Activated CD8-positive, alpha-beta memory T cell treated with anti-CD3 and anti-CD28 coated beads, Interleukin-2, amount 10 ng/mL, durations not matched to agents 7 days and 5 days (primary cell): ENCODE results near the gene MYO1F. TPM values are rescaled to one million over a fixed set of nuclear protein-coding genes. Genes with fewer than 3 reads are reported as not detected.

Source experiments
- ATAC-seq: fragments of 150-1000 bp; cut with Tn5 transposase; one replicate; pipeline ENCODE4 v1.10.0; 2021; ENCODE audit warnings: moderate library complexity
- CTCF ChIA-PET: fragments of 350-600 bp; sonication (Branson Sonifier 250); formaldehyde crosslinking; loops from one replicate; lab custom pipeline; 2021; ENCODE audit warnings: antibody characterized with exemption; lab: Charles Lee
- DNase-seq: peaks from one replicate; pipeline ENCODE4 v3.0.0-alpha.2; 2020
- H3K27ac Mint-ChIP-seq: one replicate; pipeline ENCODE4 v1.8.0; 2021; ENCODE audit warnings: mild to moderate bottlenecking, mixed read lengths
- H3K27me3 Mint-ChIP-seq: one replicate; pipeline ENCODE4 v1.8.0; 2021; ENCODE audit warnings: mixed read lengths
- H3K36me3 Mint-ChIP-seq: one replicate; pipeline ENCODE4 v1.8.0; 2021; ENCODE audit warnings: mild to moderate bottlenecking, mixed read lengths
- H3K4me1 Mint-ChIP-seq: one replicate; pipeline ENCODE4 v1.8.0; 2021; ENCODE audit warnings: mixed read lengths
- H3K4me3 Mint-ChIP-seq: one replicate; pipeline ENCODE4 v1.8.0; 2021; ENCODE audit warnings: mild to moderate bottlenecking, moderate library complexity, mixed read lengths
- H3K9me3 Mint-ChIP-seq: one replicate; pipeline ENCODE4 v1.8.0; 2022; ENCODE audit warnings: low read depth, mixed read lengths
- total RNA-seq, 2 experiments: library from RNA; stranded (reverse); gene quantifications; one replicate each; pipeline ENCODE4 v1.2.3, GENCODE V29; 2021

The MYO1F gene
- total RNA-seq, 2 experiments from 2014 or later: 250 to 441 TPM

GRCh38 chr19:8545743-8546142 is 31.5 kb downstream of the MYO1F start:
- H3K36me3 Mint-ChIP-seq: peaks cover 46% of the 10 kb centered on the region

GRCh38 chr19:8544168-8544567 is 33.1 kb downstream of the MYO1F start:
- no peaks in the 10 kb centered on the region for H3K4me1 Mint-ChIP-seq
- no peaks in the 10 kb centered on the region for H3K9me3 Mint-ChIP-seq
- DNase-seq: no peak
- no peak for ATAC-seq
- no peak overlapping the region for H3K4me3 Mint-ChIP-seq
- CTCF ChIA-PET: interaction anchor here (4.7 kb wide), 1 partner anchor 35 kb away, joined by 25 read pairs; no protein-coding TSS in a partner anchor
- no peaks in the 10 kb centered on the region for H3K27me3 Mint-ChIP-seq
- no peak overlapping the region for H3K27ac Mint-ChIP-seq
- peaks cover 47% of the 10 kb centered on the region for H3K36me3 Mint-ChIP-seq

More at GRCh38 chr19:8545743-8546142, 31.5 kb downstream of the MYO1F start:
- Mint-ChIP-seq H3K27ac (no peak overlapping the region), H3K27me3 (no peaks in the 10 kb centered on the region), H3K4me3 (no peak overlapping the region), H3K9me3 (no peaks in the 10 kb centered on the region), H3K4me1 (no peaks in the 10 kb centered on the region)
- CTCF ChIA-PET: interaction anchor here (0.7 to 4.7 kb wide), 2 partner anchors 23 to 34 kb away, joined by 3 to 25 read pairs; no protein-coding TSS in a partner anchor
- ATAC-seq: no peak
- no peak for DNase-seq

DNA sequence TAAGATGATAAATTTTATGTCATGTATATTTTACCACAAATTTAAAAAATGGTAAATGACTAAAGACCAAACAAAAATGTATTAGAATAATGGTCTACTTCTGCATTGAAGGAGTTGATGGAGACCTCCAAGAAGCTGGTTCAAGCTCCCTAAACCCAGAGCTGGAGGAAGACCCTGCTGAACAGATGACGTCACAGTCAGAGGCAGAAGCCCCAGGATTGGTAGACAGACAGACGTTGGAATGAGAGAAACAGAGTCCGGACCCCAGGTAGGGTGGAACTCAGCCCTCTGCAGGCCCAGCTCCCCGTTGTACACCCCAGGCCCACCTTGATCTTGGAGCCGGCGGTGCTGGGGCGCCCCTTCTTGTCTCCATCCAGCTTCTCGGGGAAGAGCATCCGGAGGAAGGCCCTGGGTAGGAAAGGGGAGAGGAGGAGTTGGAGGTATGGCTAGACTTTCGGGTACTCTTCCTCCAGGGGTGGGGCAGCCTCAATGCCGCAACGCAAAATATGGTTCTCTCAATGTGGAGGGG is 37.6 kb downstream of the MYO1F start:
- no peaks in the 10 kb centered on the region for H3K9me3 Mint-ChIP-seq
- H3K27ac Mint-ChIP-seq: no peak overlapping the region
- ATAC-seq (no peak), DNase-seq (no peak)
- CTCF ChIA-PET: interaction anchor here (0.7 to 1.3 kb wide), 4 partner anchors 15 to 40 kb away, joined by 3 read pairs; no protein-coding TSS in a partner anchor
- H3K4me3 Mint-ChIP-seq: no peak overlapping the region
- H3K27me3 Mint-ChIP-seq: no peaks in the 10 kb centered on the region
- no peaks in the 10 kb centered on the region for H3K4me1 Mint-ChIP-seq
- peaks cover 46% of the 10 kb centered on the region for H3K36me3 Mint-ChIP-seq

DNA sequence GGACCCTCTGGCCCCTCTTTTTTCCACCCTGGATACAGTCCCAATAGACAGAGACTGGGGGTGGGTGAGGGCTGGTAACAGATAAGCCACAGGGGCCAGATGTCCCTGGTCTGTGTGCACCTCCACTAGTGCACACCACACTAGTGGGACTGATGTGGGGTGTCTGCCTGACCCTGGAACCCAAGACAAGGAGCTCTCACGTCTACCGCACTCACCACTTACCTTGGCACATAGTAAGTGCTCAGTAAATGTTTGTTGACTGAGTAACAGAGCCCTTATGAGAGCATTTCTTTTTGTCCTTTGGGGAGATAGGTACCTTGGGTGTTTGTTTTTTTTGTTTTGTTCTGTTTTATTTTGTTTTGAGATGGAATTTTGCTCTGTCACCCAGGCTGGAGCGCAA is 40.1 kb downstream of the MYO1F start:
- ATAC-seq: no peak
- H3K9me3 Mint-ChIP-seq: no peaks in the 10 kb centered on the region
- no peaks in the 10 kb centered on the region for H3K27me3 Mint-ChIP-seq
- H3K4me1 Mint-ChIP-seq: no peaks in the 10 kb centered on the region
- peaks cover 51% of the 10 kb centered on the region for H3K36me3 Mint-ChIP-seq
- no peak overlapping the region for H3K4me3 Mint-ChIP-seq
- no peak overlapping the region for H3K27ac Mint-ChIP-seq
- DNase-seq: no peak
- CTCF ChIA-PET: interaction anchor here (0.6 kb wide), 1 partner anchor 44 kb away, joined by 3 read pairs; no protein-coding TSS in a partner anchor

DNA sequence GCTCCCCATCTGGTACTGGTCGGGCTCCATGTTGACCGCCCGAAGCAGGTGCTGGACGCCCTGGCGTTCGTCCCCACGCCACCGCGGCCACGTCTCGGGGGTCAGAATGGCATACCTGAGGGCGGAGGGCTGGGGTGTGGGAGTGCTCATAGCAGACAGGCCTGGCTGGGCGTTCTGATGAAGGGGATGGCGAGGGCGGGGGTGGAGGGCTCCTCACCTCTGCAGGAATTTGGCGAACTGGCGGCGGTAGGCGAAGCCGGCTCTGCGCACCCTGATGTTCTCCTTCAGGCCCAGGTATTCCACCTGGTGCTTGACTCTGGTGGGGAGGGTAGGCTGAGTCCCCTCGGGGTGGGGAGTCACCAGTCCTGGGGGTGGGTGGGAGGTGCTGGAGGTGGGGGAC is 41.0 kb downstream of the MYO1F start:
- Mint-ChIP-seq H3K4me3 (no peak overlapping the region), H3K4me1 (no peaks in the 10 kb centered on the region), H3K9me3 (no peaks in the 10 kb centered on the region), H3K27me3 (no peaks in the 10 kb centered on the region), H3K27ac (peak overlapping the region; percentile 13), H3K36me3 (peaks cover 52% of the 10 kb centered on the region)
- DNase-seq (no peak), ATAC-seq (no peak)
- CTCF ChIA-PET: no interaction called here

- peaks cover 65% of the 10 kb centered on the region for H3K36me3 Mint-ChIP-seq
- H3K9me3 Mint-ChIP-seq: no peaks in the 10 kb centered on the region
- H3K4me1 Mint-ChIP-seq: no peaks in the 10 kb centered on the region
- CTCF ChIA-PET: interaction anchor here (0.5 to 1.4 kb wide), 2 partner anchors 8 to 47 kb away, joined by 4 read pairs; no protein-coding TSS in a partner anchor
- no peaks in the 10 kb centered on the region for H3K27me3 Mint-ChIP-seq
- no peak for DNase-seq
- H3K4me3 Mint-ChIP-seq: no peak overlapping the region
- H3K27ac Mint-ChIP-seq: peak overlapping the region; percentile 50
- no peak for ATAC-seq
Observed at GRCh38 chr19:8532225-8532624, 45.0 kb downstream of the MYO1F start.

- CTCF ChIA-PET: interaction anchor here (1.2 to 1.4 kb wide), 3 partner anchors 18 to 48 kb away, joined by 3 to 4 read pairs (median 4); partner anchors contain the start of gene ZNF414
- H3K36me3 Mint-ChIP-seq: peaks cover 65% of the 10 kb centered on the region
- H3K27ac Mint-ChIP-seq: no peak overlapping the region
- H3K9me3 Mint-ChIP-seq: no peaks in the 10 kb centered on the region
- DNase-seq (no peak), ATAC-seq (no peak)
- peaks cover 3% of the 10 kb centered on the region for H3K4me1 Mint-ChIP-seq
- H3K27me3 Mint-ChIP-seq: no peaks in the 10 kb centered on the region
- H3K4me3 Mint-ChIP-seq: no peak overlapping the region
Observed at GRCh38 chr19:8531470-8531869, 45.8 kb downstream of the MYO1F start.

GRCh38 chr19:8530061-8530679 is 47.1 kb downstream of the MYO1F start:
- peaks cover 54% of the 10 kb centered on the region for H3K36me3 Mint-ChIP-seq

DNA sequence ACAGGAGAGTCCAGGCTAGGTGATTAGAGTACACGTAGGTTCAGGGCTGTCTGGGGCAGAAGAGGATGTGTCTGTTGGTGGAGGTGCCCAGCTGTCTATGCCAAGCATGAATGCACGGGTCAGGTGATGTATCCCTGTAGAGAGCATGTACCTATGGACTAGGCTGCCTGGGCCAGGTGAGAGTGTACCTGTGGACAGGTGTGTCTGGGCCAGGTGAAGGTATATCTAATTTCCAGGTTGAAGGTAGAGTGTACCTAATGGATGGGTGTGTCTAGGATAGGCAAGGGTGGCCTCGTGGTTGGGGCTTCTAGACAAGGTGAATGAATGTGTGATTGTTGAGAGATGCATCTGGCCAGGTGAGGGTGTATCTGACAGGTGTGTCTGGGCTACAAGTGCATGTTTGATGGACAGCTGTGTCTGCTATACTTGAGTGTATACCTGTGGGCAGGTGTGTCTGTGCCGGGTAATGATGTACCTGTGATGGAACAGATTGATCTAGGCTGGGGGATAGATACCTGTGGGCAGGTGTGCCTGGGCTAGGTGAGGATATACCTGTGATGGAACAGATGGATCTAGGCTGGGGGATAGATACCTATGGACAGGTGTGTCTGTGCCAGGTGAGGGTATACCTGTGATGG is 47.8 kb downstream of the MYO1F start:
- no peak overlapping the region for H3K4me3 Mint-ChIP-seq
- H3K4me1 Mint-ChIP-seq: peaks cover 3% of the 10 kb centered on the region
- DNase-seq (no peak), ATAC-seq (no peak)
- H3K27me3 Mint-ChIP-seq: no peaks in the 10 kb centered on the region
- H3K27ac Mint-ChIP-seq: no peak overlapping the region
- no peaks in the 10 kb centered on the region for H3K9me3 Mint-ChIP-seq
- CTCF ChIA-PET: no interaction called here
- H3K36me3 Mint-ChIP-seq: peaks cover 51% of the 10 kb centered on the region

More at GRCh38 chr19:8530061-8530679, 47.1 kb downstream of the MYO1F start:
- no peak for DNase-seq
- Mint-ChIP-seq H3K9me3 (no peaks in the 10 kb centered on the region), H3K4me1 (peaks cover 3% of the 10 kb centered on the region), H3K27ac (no peak overlapping the region), H3K27me3 (no peaks in the 10 kb centered on the region), H3K4me3 (no peak overlapping the region)
- no peak for ATAC-seq
- CTCF ChIA-PET: interaction anchor here (1.0 to 1.3 kb wide), 2 partner anchors 17 to 50 kb away, joined by 4 read pairs; partner anchors contain the start of gene ZNF414

DNA sequence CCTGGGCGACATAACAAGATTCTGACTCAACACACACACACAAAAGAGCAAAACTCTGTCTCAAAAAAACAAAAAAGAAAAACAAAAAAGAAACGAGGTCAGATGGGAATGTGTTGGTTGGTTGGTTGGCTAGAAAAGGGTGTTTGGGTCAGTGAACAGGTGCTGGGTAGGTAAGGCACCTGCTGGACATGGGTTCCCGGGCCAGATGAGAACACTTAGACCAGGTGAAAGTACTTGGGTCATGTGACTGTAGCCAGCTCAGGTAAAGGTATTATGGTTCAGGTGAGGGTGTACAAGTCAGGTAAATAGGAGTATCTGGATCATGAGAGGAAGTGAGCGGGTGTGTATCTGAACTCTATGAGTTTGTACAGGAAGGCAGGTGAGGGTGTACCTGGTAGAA is 48.7 kb downstream of the MYO1F start:
- H3K36me3 Mint-ChIP-seq: peaks cover 49% of the 10 kb centered on the region
- CTCF ChIA-PET: interaction anchor here (1.2 kb wide), 1 partner anchor 50 kb away, joined by 3 read pairs; no protein-coding TSS in a partner anchor
- DNase-seq: no peak
- H3K27ac Mint-ChIP-seq: no peak overlapping the region
- H3K9me3 Mint-ChIP-seq: no peaks in the 10 kb centered on the region
- H3K4me1 Mint-ChIP-seq: peaks cover 3% of the 10 kb centered on the region
- H3K4me3 Mint-ChIP-seq: no peak overlapping the region
- H3K27me3 Mint-ChIP-seq: no peaks in the 10 kb centered on the region
- no peak for ATAC-seq

GRCh38 chr19:8526345-8527091 is 50.7 kb downstream of the MYO1F start:
- H3K4me3 Mint-ChIP-seq: no peak overlapping the region
- DNase-seq (no peak), ATAC-seq (no peak)
- CTCF ChIA-PET: interaction anchor here (4.5 kb wide), 1 partner anchor 52 kb away, joined by 32 read pairs; the partner anchor contains the start of gene MYO1F
- H3K4me1 Mint-ChIP-seq: peaks cover 3% of the 10 kb centered on the region
- H3K27me3 Mint-ChIP-seq: no peaks in the 10 kb centered on the region
- H3K27ac Mint-ChIP-seq: no peak overlapping the region
- no peaks in the 10 kb centered on the region for H3K9me3 Mint-ChIP-seq
- peaks cover 47% of the 10 kb centered on the region for H3K36me3 Mint-ChIP-seq

- H3K4me3 Mint-ChIP-seq: no peak overlapping the region
- peaks cover 49% of the 10 kb centered on the region for H3K36me3 Mint-ChIP-seq
- H3K27ac Mint-ChIP-seq: no peak overlapping the region
- no peaks in the 10 kb centered on the region for H3K27me3 Mint-ChIP-seq
- peaks cover 3% of the 10 kb centered on the region for H3K4me1 Mint-ChIP-seq
- CTCF ChIA-PET: interaction anchor here (1.1 to 4.5 kb wide), 4 partner anchors 12 to 54 kb away, joined by 3 to 32 read pairs (median 3); partner anchors contain the start of genes MYO1F and ZNF414
- no peak for ATAC-seq
- no peaks in the 10 kb centered on the region for H3K9me3 Mint-ChIP-seq
- no peak for DNase-seq
Observed at GRCh38 chr19:8525401-8525684, 51.9 kb downstream of the MYO1F start.

DNA sequence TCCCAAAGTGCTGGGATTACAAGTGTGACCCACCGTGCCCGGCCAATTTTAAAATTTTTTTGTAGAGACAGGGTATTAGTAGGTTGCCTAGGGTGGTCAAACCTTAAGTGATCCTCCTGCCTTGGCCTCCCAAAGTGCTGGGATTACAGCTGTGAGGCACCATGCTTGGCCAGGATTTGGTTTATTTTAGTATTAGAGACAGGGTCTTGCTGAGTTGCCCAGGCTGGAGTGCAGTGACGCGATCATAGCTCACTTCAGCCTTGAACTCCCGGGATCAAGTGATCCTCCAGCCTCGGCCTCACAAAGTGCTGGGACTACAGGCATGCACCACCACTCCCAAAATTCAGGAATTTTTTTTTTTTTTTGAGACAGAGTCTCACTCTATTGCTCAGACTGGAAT is 57.9 kb downstream of the MYO1F start:
- H3K27ac Mint-ChIP-seq: peak overlapping the region; percentile 49
- no peak for ATAC-seq

More for the DNA sequence above, 57.9 kb downstream of the MYO1F start:
- peaks cover 42% of the 10 kb centered on the region for H3K4me1 Mint-ChIP-seq
- DNase-seq: no peak
- no peaks in the 10 kb centered on the region for H3K27me3 Mint-ChIP-seq
- H3K36me3 Mint-ChIP-seq: peaks cover 20% of the 10 kb centered on the region
- H3K9me3 Mint-ChIP-seq: no peaks in the 10 kb centered on the region
- CTCF ChIA-PET: interaction anchor here (0.9 to 9.9 kb wide), 4 partner anchors 15 to 59 kb away, joined by 3 to 136 read pairs (median 4); partner anchors contain the start of gene MYO1F
- no peak overlapping the region for H3K4me3 Mint-ChIP-seq
